Endothelial cell (in vitro differentiated cells): ENCODE measurements around the gene SMIM9. TPM values are rescaled to one million over a fixed set of nuclear protein-coding genes. Genes with fewer than 3 reads are reported as not detected.

Source experiments
- DNase-seq: peaks from one replicate; pipeline ENCODE4 v3.0.0; 2021; ENCODE audit warnings: low spot score
- H3K27ac Mint-ChIP-seq: one replicate; pipeline ENCODE4 v1.8.0; 2021; ENCODE audit warnings: mixed read lengths, inconsistent platforms; ENCODE audit not compliant: unreplicated experiment
- H3K27me3 Mint-ChIP-seq: one replicate; pipeline ENCODE4 v1.8.0; 2021; ENCODE audit warnings: mild to moderate bottlenecking, moderate library complexity, mixed read lengths, inconsistent platforms; ENCODE audit not compliant: unreplicated experiment
- H3K36me3 Mint-ChIP-seq: one replicate; pipeline ENCODE4 v1.8.0; 2021; ENCODE audit warnings: mild to moderate bottlenecking, low read depth, mixed read lengths, inconsistent platforms; ENCODE audit not compliant: unreplicated experiment
- H3K4me1 Mint-ChIP-seq: one replicate; pipeline ENCODE4 v1.8.0; 2021; ENCODE audit warnings: mild to moderate bottlenecking, mixed read lengths, inconsistent platforms; ENCODE audit not compliant: unreplicated experiment
- H3K4me3 Mint-ChIP-seq: one replicate; pipeline ENCODE4 v1.8.0; 2021; ENCODE audit warnings: mild to moderate bottlenecking, mixed read lengths, inconsistent platforms; ENCODE audit not compliant: unreplicated experiment
- H3K9me3 Mint-ChIP-seq: one replicate; pipeline ENCODE4 v1.8.0; 2021; ENCODE audit warnings: mixed read lengths, inconsistent platforms; ENCODE audit not compliant: unreplicated experiment
- CTCF ChIP-seq: fragments of 200-600 bp; sonication (generic); IDR thresholded peaks from one replicate; pipeline ENCODE4 v1.5.0; 2021; ENCODE audit warnings: antibody characterized with exemption; ENCODE audit not compliant: unreplicated experiment
- total RNA-seq: library from RNA; stranded (reverse); fragmentation: NEBNext Ultra II Directional; extraction: Animal tissue kit (Norgen Biotek cat#: 25700); gene quantifications from one replicate; pipeline ENCODE4 v1.2.1, GENCODE V29; 2021; ENCODE audit not compliant: unreplicated experiment

Gene SMIM9
- total RNA-seq, 1 donor from 2014 or later, result not detected

GRCh38 chrX:154780968-154781367 is 53.5 kb downstream of the SMIM9 start:
- H3K4me1 Mint-ChIP-seq, result peaks cover 15% of the 10 kb centered on the region
- H3K27me3 Mint-ChIP-seq, result peaks cover 2% of the 10 kb centered on the region
- TF ChIP-seq CTCF, result no peak
- no peak overlapping the region for H3K4me3 Mint-ChIP-seq
- no peak overlapping the region for H3K27ac Mint-ChIP-seq
- H3K9me3 Mint-ChIP-seq, result no peaks in the 10 kb centered on the region
- DNase-seq, result no peak
- peaks cover 18% of the 10 kb centered on the region for H3K36me3 Mint-ChIP-seq

GRCh38 chrX:154779261-154779660 is 55.2 kb downstream of the SMIM9 start:
- no peak for TF ChIP-seq CTCF
- Mint-ChIP-seq H3K9me3 (no peaks in the 10 kb centered on the region), H3K27me3 (peaks cover 2% of the 10 kb centered on the region), H3K4me1 (peaks cover 11% of the 10 kb centered on the region), H3K27ac (no peak overlapping the region), H3K36me3 (peaks cover 26% of the 10 kb centered on the region), H3K4me3 (no peak overlapping the region)
- no peak for DNase-seq

- Mint-ChIP-seq H3K27ac (no peak overlapping the region), H3K4me1 (no peaks in the 10 kb centered on the region), H3K27me3 (no peaks in the 10 kb centered on the region), H3K9me3 (no peaks in the 10 kb centered on the region), H3K36me3 (peaks cover 42% of the 10 kb centered on the region), H3K4me3 (peak overlapping the region; percentile 25)
- no peak for DNase-seq
- no peak for TF ChIP-seq CTCF
Observed at GRCh38 chrX:154776753-154777152, 57.7 kb downstream of the SMIM9 start.

GRCh38 chrX:154775419-154776349 is 58.8 kb downstream of the SMIM9 start:
- H3K36me3 Mint-ChIP-seq, result peaks cover 46% of the 10 kb centered on the region
- no peaks in the 10 kb centered on the region for H3K4me1 Mint-ChIP-seq
- no peak overlapping the region for H3K4me3 Mint-ChIP-seq
- H3K9me3 Mint-ChIP-seq, result no peaks in the 10 kb centered on the region
- no peaks in the 10 kb centered on the region for H3K27me3 Mint-ChIP-seq
- TF ChIP-seq CTCF, result no peak
- no peak overlapping the region for H3K27ac Mint-ChIP-seq
- DNase-seq, result no peak

GRCh38 chrX:154774622-154775021 is 59.8 kb downstream of the SMIM9 start:
- Mint-ChIP-seq H3K27me3 (no peaks in the 10 kb centered on the region), H3K9me3 (no peaks in the 10 kb centered on the region), H3K4me1 (no peaks in the 10 kb centered on the region), H3K36me3 (peaks cover 47% of the 10 kb centered on the region), H3K4me3 (peak overlapping the region; percentile 81), H3K27ac (no peak overlapping the region)
- no peak for TF ChIP-seq CTCF
- DNase-seq, result no peak
